ENCODE results near the gene LCP2.
"Not testable (repeated sequence)": the region's sequence is repeated elsewhere in the genome, so short reads cannot be mapped to it uniquely, and the experiment has no call there.

The LCP2 gene

DNA sequence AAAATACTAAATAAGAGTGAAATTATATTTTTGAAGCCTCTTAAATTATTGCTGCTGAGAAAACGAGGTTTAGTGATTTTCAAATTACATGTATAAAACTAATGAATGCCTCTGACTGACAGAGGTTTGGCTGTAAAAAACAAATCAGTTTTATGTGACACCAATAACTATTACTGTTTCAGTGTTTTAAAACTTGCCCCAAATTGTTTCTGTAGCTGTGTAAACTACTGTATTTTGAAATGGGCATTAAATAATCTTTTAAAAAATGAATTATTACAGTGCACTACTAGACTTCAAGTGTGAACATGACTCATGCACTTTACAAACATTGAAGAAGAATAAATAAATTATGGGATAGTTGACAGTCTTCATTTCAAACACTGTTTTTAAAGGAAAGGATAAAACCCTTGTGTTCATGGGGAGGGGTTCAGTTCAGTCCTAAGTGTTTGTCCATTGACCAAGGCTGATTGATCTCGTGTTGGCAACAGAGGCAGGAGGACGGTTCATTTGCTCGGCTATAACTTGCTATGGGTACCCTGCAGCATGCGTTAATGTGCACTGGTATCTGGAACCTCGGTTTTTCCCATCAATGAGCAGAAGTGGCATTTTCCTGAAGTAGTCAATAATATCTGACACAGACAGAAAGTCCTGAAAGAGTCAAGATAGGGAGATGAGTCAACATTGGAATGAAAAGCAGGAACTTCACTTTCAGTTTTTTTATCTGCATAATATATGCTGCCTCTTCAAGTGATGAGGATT, 49.2 kb downstream of the LCP2 start:
- no peak for DNase-seq (ENCODE audit: low read depth, low spot score)

DNA sequence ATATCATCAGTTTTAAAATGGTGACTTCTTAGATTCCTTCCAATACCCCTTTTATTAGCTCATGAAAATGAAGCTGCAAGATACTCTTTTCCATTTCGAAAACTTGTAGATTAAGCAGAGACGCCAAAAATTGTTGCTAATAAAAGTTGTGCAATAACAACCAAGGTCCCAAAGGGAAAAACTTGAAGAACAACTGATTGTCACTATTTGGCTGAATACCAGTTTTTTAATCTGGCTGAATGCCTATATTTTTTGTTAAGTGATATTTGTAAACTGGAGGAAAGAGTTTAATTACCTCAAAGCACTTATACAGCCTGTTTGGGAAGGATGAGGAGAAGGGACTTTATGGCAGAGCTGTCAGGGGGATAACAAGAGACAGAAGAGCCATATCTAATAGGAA, 50.2 kb downstream of the LCP2 start:
- DNase-seq (ENCODE audit: low read depth, low spot score) = no peak

DNA sequence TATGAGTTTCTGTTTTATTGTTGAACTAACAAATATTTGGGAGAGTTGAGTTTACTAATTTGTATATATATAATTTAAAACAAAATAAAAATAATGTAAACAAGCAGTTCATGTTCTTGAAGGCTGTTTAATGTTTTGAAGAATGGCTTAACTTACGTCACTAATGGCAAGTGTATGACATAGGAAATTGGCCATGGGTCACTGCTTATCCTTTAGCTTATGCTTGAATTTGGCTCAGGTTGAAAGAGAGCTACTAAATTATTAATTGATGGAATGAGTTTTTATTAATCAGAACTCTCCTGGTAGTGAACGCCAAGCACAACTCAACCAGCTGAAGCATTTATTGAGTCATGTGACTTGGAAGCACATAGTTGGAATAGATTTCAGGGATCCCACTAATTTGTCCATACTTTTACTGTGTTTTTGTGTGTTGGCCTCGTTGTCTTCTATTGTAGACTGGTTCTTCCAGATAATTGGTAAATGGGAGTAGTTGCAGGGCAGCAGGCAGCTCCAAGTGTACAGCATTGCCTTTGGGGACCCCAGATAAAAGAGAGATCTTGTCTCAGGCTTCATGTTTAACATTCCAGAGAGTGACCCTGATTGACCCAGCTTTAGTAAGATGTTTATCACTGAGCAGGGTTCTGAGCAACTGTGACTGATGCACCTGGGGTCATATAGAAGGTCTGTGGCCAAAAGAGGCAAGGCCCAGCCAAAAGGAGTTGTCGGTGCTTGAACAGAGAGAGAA, 51.3 kb downstream of the LCP2 start:
- DNase-seq (ENCODE audit: low read depth, low spot score) = no peak

DNA sequence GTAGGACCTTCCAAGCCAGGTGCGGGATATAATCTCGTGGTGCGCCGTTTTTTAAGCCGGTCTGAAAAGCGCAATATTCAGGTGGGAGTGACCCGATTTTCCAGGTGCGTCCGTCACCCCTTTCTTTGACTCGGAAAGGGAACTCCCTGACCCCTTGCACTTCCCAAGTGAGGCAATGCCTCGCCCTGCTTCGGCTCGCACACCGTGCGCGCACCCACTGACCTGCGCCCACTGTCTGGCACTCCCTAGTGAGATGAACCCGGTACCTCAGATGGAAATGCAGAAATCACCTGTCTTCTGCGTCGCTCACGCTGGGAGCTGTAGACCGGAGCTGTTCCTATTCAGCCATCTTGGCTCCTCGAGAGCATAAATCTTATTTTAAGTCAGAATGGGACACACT, 52.1 kb downstream of the LCP2 start:
- DNase-seq (ENCODE audit: low read depth, low spot score) = not testable (repeated sequence)

DNA sequence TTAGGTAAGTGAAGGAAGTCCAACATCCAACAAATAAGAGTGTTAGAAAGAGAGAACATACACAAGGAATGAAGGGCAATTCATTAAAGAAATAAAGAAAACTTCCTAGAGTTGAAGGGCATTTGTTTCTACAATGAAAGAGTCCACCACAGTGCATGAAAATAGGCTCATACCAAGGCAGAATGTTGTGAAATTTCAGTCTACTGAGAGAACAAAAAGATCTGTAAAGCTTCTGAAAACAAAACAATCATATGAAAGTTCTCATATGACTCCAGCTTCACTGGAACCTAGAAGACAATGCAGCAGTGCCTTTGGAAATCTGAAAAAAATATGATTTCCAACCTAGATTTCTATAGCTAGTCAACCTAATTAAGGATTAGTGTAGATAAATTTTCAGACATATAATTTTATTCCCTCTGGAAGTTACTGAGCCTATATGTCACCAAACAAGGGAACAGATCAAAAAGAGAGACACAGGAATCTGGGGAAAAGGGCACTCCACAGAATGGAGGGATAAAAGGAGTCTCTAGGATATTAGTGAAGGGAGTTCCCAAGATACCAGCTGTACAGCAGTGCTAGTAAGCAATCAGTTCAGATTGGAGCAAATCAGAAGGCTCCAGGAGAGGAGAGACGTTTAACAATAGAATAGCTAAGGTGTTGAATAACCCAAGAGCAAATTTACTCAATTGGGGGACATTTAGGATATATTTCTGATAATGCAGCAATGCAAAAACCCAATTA, 59.0 kb downstream of the LCP2 start:
- DNase-seq (ENCODE audit: low read depth, low spot score) = no peak

DNA sequence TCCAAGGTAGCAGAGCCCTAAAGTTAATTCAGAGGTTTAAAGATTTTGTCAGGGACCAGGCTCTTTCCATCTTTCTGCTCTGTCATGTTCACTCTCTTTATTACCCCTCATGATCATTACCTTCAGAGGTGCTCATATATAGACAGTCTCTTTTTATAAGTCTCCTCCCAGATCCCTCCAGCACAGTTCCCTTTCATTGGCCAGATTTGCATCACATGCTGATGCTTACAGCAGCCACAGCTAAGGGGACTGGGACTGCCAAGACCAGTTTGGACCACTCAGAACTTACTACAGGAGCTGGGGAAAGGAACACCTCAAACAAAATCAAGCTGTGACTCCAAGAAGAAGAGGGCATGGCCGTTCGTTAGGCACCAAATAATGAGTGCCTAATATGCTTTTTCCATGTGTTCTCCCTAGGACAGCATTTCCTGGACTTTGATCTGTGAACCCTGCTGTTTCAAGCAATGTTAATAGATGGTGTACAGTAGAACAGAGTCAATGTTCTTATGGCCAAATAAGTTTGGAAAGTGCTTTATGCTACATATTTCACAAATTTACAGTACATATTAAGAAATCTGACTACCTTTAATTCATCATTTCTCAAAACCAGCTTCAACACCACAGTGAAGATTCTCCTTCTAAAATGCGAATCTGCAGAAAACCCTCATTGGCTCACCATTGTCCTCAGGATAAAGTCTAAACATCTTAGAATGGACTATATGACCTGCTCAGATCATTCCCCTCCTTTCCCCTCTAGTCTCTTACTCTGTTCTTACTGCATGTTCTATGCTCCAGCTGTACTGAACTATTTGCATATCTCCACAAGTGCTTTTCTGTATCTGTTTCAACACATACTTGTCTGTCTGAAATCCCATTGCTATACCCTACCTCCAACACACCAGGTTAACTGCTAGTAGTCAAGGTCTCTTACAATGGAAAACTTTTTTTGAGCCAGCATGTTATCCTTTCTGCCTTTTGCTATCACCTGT, 61.4 kb downstream of the LCP2 start:
- no peak for DNase-seq (ENCODE audit: low read depth, low spot score)

DNA sequence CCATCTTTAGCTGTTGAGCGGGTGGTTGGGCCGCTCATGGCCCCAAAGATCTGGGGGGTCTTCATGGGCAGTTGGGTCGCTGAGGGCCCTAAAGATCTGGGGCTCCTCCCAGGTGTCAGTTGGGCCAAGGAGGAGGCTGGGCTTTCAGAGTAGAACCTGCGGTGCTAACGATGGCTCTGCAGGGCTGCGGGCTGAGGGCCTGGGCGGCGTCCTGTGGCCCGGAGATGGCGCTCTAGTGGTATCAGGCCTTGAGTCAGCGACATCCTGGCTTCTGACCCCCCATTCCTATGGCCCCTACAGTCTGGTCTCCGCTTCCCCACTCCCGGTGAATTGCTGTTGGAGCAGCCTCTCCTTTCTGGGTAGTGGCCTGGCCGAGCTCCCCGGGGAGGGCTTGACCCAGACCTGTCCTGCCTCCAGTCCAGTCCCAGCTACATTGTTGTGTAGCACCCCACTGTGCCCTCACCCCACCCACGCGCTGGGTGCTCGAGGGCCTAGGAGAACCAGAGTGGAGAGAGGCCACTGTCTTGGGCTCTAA, 64.2 kb downstream of the LCP2 start:
- no peak for DNase-seq (ENCODE audit: low read depth, low spot score)

DNA sequence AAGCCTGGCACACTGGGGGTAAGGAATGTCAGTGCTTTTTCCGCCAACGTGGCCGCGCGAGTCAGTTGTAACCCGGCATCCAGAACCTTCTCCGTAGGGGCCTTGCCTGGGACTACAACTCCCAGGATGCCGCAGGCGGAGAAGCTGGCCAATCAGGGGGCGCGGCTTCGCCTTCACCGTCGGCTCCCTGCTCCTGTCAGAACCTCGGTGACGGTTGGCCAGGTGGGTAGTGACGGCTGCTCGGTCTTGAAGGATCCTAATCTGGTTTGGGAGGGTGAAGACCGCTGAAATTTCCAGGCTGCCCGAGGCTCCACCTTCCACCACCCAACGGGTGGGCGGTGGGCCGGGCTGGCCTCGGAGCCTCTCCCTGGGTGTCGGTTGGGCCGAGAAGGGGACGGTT, 64.8 kb downstream of the LCP2 start, which contains the start of gene C5orf58:
TSS of gene C5orf58 (plus strand) at position 200 of the 400 bp plus-strand sequence. CDS start 1,992 bp downstream, outside the sequence.
- no peak for DNase-seq (ENCODE audit: low read depth, low spot score)

DNA sequence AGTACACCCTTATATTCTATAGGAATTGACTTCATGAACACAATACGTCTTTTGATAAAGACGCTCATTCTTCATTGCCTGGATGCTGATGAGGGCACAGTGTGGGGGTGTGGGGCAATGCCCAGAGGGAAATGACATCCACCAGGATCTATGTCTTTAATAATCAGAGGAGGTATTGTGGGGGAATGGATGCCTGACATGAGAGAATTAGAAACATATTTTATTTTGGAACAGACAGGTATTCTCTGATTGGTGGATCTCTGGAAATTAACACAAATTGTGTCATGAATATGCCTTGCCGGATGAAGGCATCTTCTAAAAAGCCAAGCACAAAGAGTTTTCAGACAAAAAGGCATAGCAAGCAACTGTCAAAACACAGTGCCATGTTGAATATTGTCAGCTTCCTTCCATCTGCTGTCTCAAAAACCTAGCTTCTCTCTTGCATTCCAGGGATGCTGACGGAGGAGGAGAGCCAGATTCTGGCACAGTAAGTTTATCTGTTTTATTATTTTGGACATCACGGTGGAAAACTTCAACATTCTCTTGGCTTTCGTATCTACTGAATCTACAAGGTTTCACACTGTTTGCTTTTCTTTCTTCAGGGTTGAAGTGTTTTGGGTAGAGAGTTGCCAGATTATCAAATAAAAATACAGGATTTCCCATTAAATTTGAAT, 68.7 kb downstream of the LCP2 start:
- DNase-seq (ENCODE audit: low read depth, low spot score) = no peak

DNA sequence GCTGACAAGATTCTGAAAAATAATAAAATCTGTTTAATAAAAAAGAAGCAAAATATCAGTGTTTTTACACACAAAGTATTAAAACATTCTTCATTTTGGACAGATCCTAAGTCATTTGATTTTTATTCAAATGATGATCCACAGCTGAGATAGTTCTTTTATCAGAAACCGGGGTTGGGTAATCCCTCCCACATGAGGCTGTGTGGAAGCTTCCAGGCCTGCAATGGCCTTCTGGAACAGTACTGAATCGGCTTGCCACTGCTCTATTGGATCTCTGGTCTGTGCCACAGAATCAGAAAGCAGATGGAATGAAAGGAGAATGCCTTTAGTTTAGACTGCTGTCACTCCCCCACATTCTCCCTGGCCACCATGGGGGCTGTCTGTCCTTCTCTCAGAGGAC, 70.9 kb downstream of the LCP2 start:
- no peak for DNase-seq (ENCODE audit: low read depth, low spot score)

DNA sequence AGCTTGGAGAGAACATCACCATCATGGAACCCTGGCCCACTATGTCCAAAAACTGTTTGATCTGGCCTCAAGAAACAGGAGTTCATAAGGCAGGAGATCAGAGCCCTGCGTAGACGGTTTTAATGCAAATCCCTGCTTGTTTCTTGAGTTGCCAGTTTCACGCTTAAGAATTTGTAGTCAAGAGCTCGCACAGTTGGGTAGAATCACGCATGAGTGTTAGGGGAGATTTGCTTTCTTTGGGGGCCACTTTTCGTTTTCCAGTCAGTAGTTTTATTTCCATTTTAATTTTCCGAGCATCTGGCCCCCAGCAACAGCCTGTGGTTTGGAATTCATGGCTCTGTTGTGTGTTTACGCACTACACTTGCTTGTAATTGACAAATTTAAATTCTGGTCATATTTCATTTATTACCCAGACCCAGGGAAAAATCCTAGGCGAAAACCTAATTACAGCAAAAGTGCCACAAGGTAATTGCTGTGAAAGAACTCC, 71.4 kb downstream of the LCP2 start:
- DNase-seq (ENCODE audit: low read depth, low spot score) = no peak

DNA sequence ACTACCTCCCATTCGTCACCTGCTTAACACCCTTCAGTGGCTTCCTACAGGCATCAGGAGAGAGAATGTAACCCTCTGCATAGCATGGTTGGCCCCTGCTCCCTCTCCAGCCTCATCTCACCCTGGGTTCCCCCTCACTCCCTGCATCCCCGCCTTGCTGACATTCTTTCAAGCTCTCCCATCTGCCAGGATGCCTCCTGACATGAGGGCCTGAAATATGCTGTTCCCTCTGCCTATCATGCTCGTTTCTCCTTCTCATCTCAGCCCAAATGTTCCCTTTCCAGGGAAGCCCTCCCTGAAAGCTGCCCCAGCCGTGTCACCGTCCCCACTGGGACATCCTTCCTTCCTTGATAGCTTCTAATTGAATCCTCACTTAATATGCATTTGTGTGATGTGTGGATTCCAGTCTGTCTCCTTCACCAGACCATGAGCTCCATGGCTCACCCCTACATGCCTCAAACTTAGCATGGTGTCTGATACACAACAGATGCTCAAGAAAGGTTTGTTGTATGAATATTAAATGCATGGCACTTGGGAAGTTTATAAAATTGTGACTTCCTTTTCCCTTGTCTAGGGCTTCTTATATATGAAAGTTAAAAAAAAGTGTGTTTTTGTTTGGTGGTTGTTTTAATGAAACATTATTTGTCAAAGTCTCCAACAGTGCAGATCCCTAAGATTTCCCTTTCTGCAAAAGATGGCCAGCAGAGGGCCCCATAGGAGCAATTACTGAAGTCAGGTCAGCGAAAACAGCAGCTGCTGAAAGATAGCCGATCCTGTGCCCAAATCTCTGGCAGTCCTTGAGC, 72.0 kb downstream of the LCP2 start:
- no peak for DNase-seq (ENCODE audit: low read depth, low spot score)

DNA sequence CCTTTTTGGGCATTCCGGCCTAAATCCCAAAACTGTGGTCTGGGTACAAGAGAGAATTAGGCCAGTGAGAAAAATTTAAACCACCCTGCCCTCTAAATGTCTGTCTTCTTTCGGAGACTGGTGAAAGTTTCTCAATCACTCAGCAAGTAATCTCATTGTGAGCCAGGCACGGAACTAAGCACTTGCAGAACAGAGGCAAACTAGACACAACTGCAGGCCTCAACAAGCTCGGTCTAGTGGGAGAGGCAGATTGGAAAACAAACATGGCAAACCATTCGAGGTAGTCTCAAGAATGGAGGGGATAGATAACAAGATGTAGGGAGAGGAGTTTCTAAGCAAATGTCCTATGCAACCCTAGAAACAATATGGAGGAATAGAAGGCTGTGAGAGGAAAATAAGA, 73.7 kb downstream of the LCP2 start:
- DNase-seq (ENCODE audit: low read depth, low spot score) = no peak

DNA sequence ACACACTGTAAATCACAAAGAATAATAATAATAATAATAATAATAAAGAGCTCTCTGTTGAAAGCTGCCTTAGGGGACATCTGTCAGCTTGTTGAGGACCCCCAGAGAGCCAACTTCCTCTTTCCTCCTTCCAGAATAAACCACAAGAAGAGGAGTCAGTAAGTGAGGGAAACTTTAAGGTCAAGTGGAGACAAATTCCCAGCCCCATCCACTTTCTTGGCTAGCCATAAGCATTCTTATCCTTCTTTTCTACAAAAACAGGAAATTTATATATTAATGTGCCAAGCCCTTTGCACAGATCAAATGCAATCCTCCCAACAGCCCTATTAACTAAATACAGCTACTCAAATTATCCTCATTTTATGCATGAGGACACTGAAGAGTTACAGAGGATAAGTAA, 74.2 kb downstream of the LCP2 start:
- DNase-seq (ENCODE audit: low read depth, low spot score) = no peak

DNA sequence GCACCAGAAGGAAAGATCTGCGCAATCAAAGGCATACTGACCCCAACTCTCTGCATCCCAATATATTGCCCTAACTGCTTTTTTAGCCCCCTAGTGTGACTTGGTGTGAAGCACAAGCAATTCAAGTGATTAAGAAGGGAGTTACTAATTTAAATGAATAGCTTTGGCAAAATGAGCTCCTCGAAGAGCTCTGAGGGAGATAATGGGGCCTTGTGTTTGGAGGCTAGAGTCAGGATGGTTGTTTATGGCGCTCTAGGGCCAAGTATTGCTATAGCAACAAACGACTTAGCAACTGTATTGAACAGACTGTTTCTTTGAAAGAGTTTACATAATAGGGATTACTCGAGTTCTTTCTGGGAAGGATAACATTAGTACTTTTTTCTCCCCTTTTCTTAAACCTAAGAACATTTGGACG, 76.2 kb downstream of the LCP2 start:
- no peak for DNase-seq (ENCODE audit: low read depth, low spot score)

DNA sequence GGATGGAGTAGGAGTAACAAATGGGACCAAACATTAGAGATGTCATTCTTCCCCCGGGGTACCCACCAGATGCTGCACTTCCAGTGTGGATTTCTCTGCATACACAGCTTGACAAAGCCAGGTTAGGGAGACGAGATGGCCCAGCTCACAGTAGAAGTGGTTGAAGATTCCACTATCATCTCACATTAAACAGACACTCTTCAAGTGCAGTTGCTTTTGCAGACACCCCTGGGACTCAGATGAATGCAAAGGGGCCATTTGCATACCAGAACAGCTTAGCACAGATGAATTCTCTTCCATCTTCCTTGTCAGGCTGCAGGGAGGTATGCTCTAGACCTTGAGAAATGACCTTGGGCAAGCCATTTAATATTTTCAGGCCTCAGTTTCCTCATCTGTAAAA, 77.4 kb downstream of the LCP2 start:
- no peak for DNase-seq (ENCODE audit: low read depth, low spot score)

DNA sequence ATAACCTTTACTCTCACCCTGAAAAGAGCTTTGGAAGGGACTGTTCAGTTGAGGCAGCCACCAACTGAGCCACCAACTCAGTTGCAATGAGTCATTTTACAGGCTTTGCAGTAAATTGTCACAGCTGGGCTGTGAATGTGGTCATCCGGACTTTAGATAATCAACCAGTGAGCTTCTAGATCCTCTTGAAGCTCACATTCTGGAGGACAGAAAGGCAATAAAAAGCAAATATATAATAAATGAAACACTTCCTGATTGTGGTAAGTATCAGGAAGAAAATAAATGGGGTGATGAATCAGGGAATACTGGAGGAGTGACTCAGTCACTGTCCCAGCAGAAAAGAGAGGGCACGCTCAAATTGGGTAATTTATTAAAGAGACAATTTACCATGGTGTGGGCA, 78.0 kb downstream of the LCP2 start:
- no peak for DNase-seq (ENCODE audit: low read depth, low spot score)

DNA sequence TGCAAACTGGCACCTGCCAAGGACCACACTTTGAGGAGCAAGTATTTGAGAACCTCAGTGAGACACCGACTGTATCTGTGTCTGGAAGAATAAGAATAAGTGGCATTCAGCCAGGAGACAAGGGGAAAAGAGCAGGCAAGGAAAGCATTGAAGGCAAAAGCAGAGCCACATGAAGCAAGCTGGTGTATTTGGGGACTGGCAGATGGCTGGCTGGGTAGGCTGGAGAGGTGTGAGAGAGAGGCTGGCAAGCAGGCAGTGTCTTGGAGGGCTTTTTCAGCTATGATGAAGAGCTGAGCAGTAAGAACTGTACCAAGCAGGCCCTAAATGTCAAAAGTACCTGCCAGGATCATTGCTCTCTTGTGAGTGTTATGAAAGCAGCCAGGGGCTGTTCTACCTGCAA, 78.9 kb downstream of the LCP2 start:
- DNase-seq (ENCODE audit: low read depth, low spot score) = no peak

DNA sequence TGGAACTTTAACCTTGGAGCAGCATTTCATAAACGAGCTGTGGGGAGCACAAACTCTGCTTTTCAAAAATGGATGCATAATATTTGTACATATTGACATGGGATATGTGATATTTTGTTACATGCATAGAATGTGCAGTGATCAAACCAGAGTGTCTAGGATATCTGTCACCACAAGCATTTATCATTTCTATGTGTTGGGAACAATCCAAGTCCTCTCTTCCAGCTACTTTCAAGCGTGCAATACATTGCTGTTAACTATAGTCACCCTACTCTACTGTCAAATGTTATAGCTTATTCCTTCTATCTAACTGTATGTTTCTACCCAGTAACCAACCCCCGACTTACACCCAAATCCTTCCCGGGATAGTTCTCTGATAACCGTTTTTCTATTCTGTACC, 79.7 kb downstream of the LCP2 start:
- DNase-seq (ENCODE audit: low read depth, low spot score) = no peak
